PC-3 (cell line): ENCODE measurements around the gene RAB33B. TPM values are rescaled to one million over a fixed set of nuclear protein-coding genes. Genes with fewer than 3 reads are reported as not detected.

ENCODE experiments used
- ATAC-seq: fragments of 200-7000 bp; cut with Tn5 transposase; 2 replicates; pipeline ENCODE4 v1.9.1; 2020; ENCODE audit warnings: mild to moderate bottlenecking, moderate library complexity
- BruUV-seq: library from RNA; stranded (reverse); fragments of 400-500 nt; replicated peaks from 2 replicates; lab custom pipeline; 2021; lab: Mats Ljungman, UMichigan
- CTCF ChIA-PET: fragments of 300-600 bp; sonication (Branson Sonifier 250); formaldehyde crosslinking; loops from one replicate; lab custom pipeline; 2022; ENCODE audit warnings: antibody characterized with exemption; lab: Charles Lee
- POLR2A ChIA-PET: fragments of 300-600 bp; sonication (Branson Sonifier 250); formaldehyde crosslinking; loops from one replicate; lab custom pipeline; 2022; ENCODE audit warnings: antibody characterized with exemption; ENCODE audit not compliant: unreplicated experiment; lab: Charles Lee
- DNase-seq: peaks from one replicate; pipeline ENCODE4 v3.0.0-alpha.2; 2015
- H2AFZ ChIP-seq: fragments of 300-600 bp; sonication (generic); 2 replicates; pipeline ENCODE4 v1.6.0; 2016; ENCODE audit warnings: antibody characterized with exemption, low read length
- H3F3A ChIP-seq: fragments of 300-600 bp; sonication (generic); one replicate; pipeline ENCODE4 v1.6.0; 2017; ENCODE audit warnings: antibody characterized with exemption, low read length, control low read depth, mild to moderate bottlenecking; ENCODE audit not compliant: unreplicated experiment
- H3K27ac ChIP-seq: fragments of 300-600 bp; sonication (generic); 2 replicates; pipeline ENCODE4 v1.5.1; 2016; ENCODE audit warnings: mild to moderate bottlenecking, low read length
- H3K27me3 ChIP-seq: fragments of 300-600 bp; sonication (generic); 2 replicates; pipeline ENCODE4 v1.6.1; 2016; ENCODE audit warnings: low read length, mixed read lengths
- H3K36me3 ChIP-seq: fragments of 300-600 bp; sonication (generic); 2 replicates; pipeline ENCODE4 v1.6.1; 2016; ENCODE audit warnings: low read depth, mixed run types, low read length, mixed read lengths
- H3K4me1 ChIP-seq: fragments of 300-600 bp; sonication (generic); 2 replicates; pipeline ENCODE4 v1.5.1; 2016; ENCODE audit warnings: low read length; ENCODE audit not compliant: insufficient read depth
- H3K4me2 ChIP-seq: fragments of 300-600 bp; sonication (generic); 2 replicates; pipeline ENCODE4 v1.6.0; 2016; ENCODE audit warnings: low read length
- H3K4me3 ChIP-seq: fragments of 300-600 bp; sonication (generic); 2 replicates; pipeline ENCODE4 v1.5.1; 2016; ENCODE audit warnings: mild to moderate bottlenecking, low read length, mixed read lengths
- H3K79me2 ChIP-seq: fragments of 300-600 bp; sonication (generic); 2 replicates; pipeline ENCODE4 v1.6.1; 2017; ENCODE audit warnings: low read length, mixed read lengths
- H3K9ac ChIP-seq: fragments of 300-600 bp; sonication (generic); 2 replicates; pipeline ENCODE4 v1.6.0; 2016; ENCODE audit warnings: mild to moderate bottlenecking, low read length
- H3K9me2 ChIP-seq: fragments of 300-600 bp; sonication (generic); replicated peaks from 2 replicates; pipeline ENCODE4 v1.6.1; 2016; ENCODE audit warnings: mixed run types, low read length, mixed read lengths
- H3K9me3 ChIP-seq: fragments of 300-600 bp; sonication (generic); 2 replicates; pipeline ENCODE4 v1.6.1; 2016; ENCODE audit warnings: low read length, mixed read lengths
- H4K20me1 ChIP-seq: fragments of 300-600 bp; sonication (generic); 2 replicates; pipeline ENCODE4 v1.6.1; 2016; ENCODE audit warnings: low read length, mixed read lengths
- CTCF ChIP-seq: fragments of 300-600 bp; sonication (generic); conservative IDR thresholded peaks from 2 replicates; pipeline ENCODE4 v1.5.1; 2017; ENCODE audit warnings: antibody characterized with exemption, low read depth, mild to moderate bottlenecking, low read length
- EZH2 ChIP-seq: fragments of 300-600 bp; sonication (generic); IDR thresholded peaks from one replicate; pipeline ENCODE4 v1.6.1; 2017; ENCODE audit warnings: antibody characterized with exemption, mild to moderate bottlenecking, low read length; ENCODE audit not compliant: unreplicated experiment
- EZH2phosphoT487 ChIP-seq: fragments of 300-600 bp; sonication (generic); IDR thresholded peaks from 2 replicates; pipeline ENCODE4 v1.6.1; 2018; ENCODE audit warnings: mild to moderate bottlenecking, antibody characterized with exemption, low read length, borderline replicate concordance
- intact Hi-C: fragments of 100-400 bp; cut with micrococcal nuclease; formaldehyde crosslinking; loops from 2 replicates; pipeline ENCODE4 v1.9.0; 2023
- total RNA-seq: library from RNA; depleted of rRNA; stranded (reverse); fragments of >200 nt; gene quantifications from 2 replicates; pipeline ENCODE4 v1.2.3, GENCODE V29; 2014

RAB33B gene
- total RNA-seq, 1 experiment from 2014 or later: 4.4 TPM

- intact Hi-C loops: no loop called here
- peaks cover 19% of the 10 kb centered on the region for H3K36me3 ChIP-seq
Observed at GRCh38 chr4:139522457-139522856, 68.5 kb downstream of the RAB33B start.

GRCh38 chr4:139523076-139523475 is 69.2 kb downstream of the RAB33B start:
- Histone ChIP-seq H2AFZ (no peak overlapping the region), H4K20me1 (no peaks in the 10 kb centered on the region), H3K4me1 (peaks cover 23% of the 10 kb centered on the region), H3K4me2 (no peak overlapping the region), H3K9ac (no peak overlapping the region), H3K4me3 (no peak overlapping the region), H3K9me3 (no peaks in the 10 kb centered on the region), H3F3A (no peaks in the 10 kb centered on the region), H3K36me3 (peaks cover 20% of the 10 kb centered on the region), H3K9me2 (no peaks in the 10 kb centered on the region), H3K27me3 (no peaks in the 10 kb centered on the region), H3K27ac (no peak overlapping the region), H3K79me2 (no peaks in the 10 kb centered on the region)
- BruUV-seq: no TSS peak
- no peak for TF ChIP-seq CTCF
- TF ChIP-seq EZH2: no peak
- TF ChIP-seq EZH2phosphoT487: no peak
- POLR2A ChIA-PET: no interaction called here
- CTCF ChIA-PET: no interaction called here
- intact Hi-C loops: no loop called here
- DNase-seq (peak; percentile 57), ATAC-seq (peak; percentile 41)

More at GRCh38 chr4:139522457-139522856, 68.5 kb downstream of the RAB33B start:
- peaks cover 22% of the 10 kb centered on the region for H3K4me1 ChIP-seq
- no peak overlapping the region for H3K4me2 ChIP-seq
- no peak overlapping the region for H3K27ac ChIP-seq
- H3K79me2 ChIP-seq: no peaks in the 10 kb centered on the region
- ATAC-seq (no peak), DNase-seq (no peak)
- no TSS peak for BruUV-seq
- no peak overlapping the region for H2AFZ ChIP-seq
- H3F3A ChIP-seq: no peaks in the 10 kb centered on the region
- no peak overlapping the region for H3K4me3 ChIP-seq
- H3K9ac ChIP-seq: no peak overlapping the region
- ChIA-PET POLR2A (interaction anchor here (0.6 kb wide), 1 partner anchor 1444 kb away, joined by 3 read pairs; no protein-coding TSS in a partner anchor), CTCF (no interaction called here)
- H4K20me1 ChIP-seq: no peaks in the 10 kb centered on the region
- H3K27me3 ChIP-seq: no peaks in the 10 kb centered on the region
- TF ChIP-seq CTCF: no peak
- no peak for TF ChIP-seq EZH2phosphoT487
- no peak for TF ChIP-seq EZH2
- H3K9me2 ChIP-seq: no peaks in the 10 kb centered on the region
- H3K9me3 ChIP-seq: no peaks in the 10 kb centered on the region

- no TSS peak for BruUV-seq
- Histone ChIP-seq H3K4me3 (no peak overlapping the region), H3K36me3 (peaks cover 24% of the 10 kb centered on the region), H3K4me2 (no peak overlapping the region), H3K9me2 (no peaks in the 10 kb centered on the region), H3K27ac (no peak overlapping the region), H2AFZ (no peak overlapping the region), H3K4me1 (peaks cover 23% of the 10 kb centered on the region), H3K27me3 (no peaks in the 10 kb centered on the region), H3F3A (no peaks in the 10 kb centered on the region), H4K20me1 (no peaks in the 10 kb centered on the region), H3K79me2 (no peaks in the 10 kb centered on the region), H3K9ac (no peak overlapping the region), H3K9me3 (no peaks in the 10 kb centered on the region)
- intact Hi-C loops: no loop called here
- ATAC-seq (no peak), DNase-seq (peak; percentile 19)
- TF ChIP-seq EZH2 (no peak), CTCF (no peak), EZH2phosphoT487 (no peak)
- CTCF ChIA-PET: no interaction called here
- POLR2A ChIA-PET: no interaction called here
Observed at GRCh38 chr4:139524062-139524631, 70.2 kb downstream of the RAB33B start.
